CD4-positive, alpha-beta memory T cell (primary cell): ENCODE results near the gene ABCA2. TPM values are rescaled to one million over a fixed set of nuclear protein-coding genes. Genes with fewer than 3 reads are reported as not detected.
"Not testable (repeated sequence)": the region's sequence is repeated elsewhere in the genome, so short reads cannot be mapped to it uniquely, and the experiment has no call there.

Experiments used
- CTCF ChIA-PET: fragments of 350-600 bp; sonication (Branson Sonifier 250); formaldehyde crosslinking; loops from one replicate; lab custom pipeline; 2021; ENCODE audit warnings: inconsistent platforms; ENCODE audit not compliant: partially characterized antibody; lab: Charles Lee
- POLR2A ChIA-PET: fragments of 350-600 bp; sonication (Branson Sonifier 250); formaldehyde crosslinking; loops from one replicate; lab custom pipeline; 2021; ENCODE audit not compliant: partially characterized antibody; lab: Charles Lee
- DNase-seq, 5 donors: peaks; one replicate each; pipeline versions ENCODE4 v3.0.0 to v3.0.0-alpha.2; 2020 to 2022; ENCODE audit warnings: mixed read lengths in 1 of 5
- H3K27ac ChIP-seq: one replicate; pipeline ENCODE4 v1.7.0; 2013; ENCODE audit warnings: low read depth, low read length
- H3K27me3 ChIP-seq: 2 replicates; pipeline ENCODE4 v1.7.0; 2013; ENCODE audit warnings: mild to moderate bottlenecking, low read length, moderate library complexity; ENCODE audit not compliant: insufficient read depth
- H3K36me3 ChIP-seq: 2 replicates; pipeline ENCODE4 v1.7.0; 2013; ENCODE audit warnings: mild to moderate bottlenecking, low read length, moderate library complexity; ENCODE audit not compliant: insufficient read depth
- H3K4me1 ChIP-seq: 2 replicates; pipeline ENCODE4 v1.7.0; 2013; ENCODE audit warnings: mild to moderate bottlenecking, low read length, moderate library complexity; ENCODE audit not compliant: insufficient read depth
- H3K4me3 ChIP-seq, 2 donors: one replicate each; pipeline ENCODE4 v1.7.0; 2013; ENCODE audit warnings: low read length in 2 of 2, mild to moderate bottlenecking in 1 of 2
- H3K9me3 ChIP-seq, 2 donors: one replicate each; pipeline ENCODE4 v1.7.0; 2013; ENCODE audit warnings: low read length in 2 of 2, control low read depth in 1 of 2; ENCODE audit not compliant: control insufficient read depth in 1 of 2
- H3K27ac Mint-ChIP-seq, 7 donors: one replicate each; pipeline ENCODE4 v1.8.0; 2020 to 2021; ENCODE audit warnings: mixed read lengths in 7 of 7, mild to moderate bottlenecking in 6 of 7, inconsistent platforms in 3 of 7, moderate library complexity in 3 of 7
- H3K27me3 Mint-ChIP-seq, 2 donors: one replicate each; pipeline ENCODE4 v1.8.0; 2020 to 2021; ENCODE audit warnings: mixed read lengths in 2 of 2
- H3K36me3 Mint-ChIP-seq, 2 donors: one replicate each; pipeline ENCODE4 v1.8.0; 2020 to 2021; ENCODE audit warnings: mixed read lengths in 2 of 2, inconsistent platforms in 1 of 2, mild to moderate bottlenecking in 1 of 2
- H3K4me1 Mint-ChIP-seq, 4 donors: one replicate each; pipeline ENCODE4 v1.8.0; 2020 to 2021; ENCODE audit warnings: mixed read lengths in 4 of 4, mild to moderate bottlenecking in 1 of 4
- H3K4me3 Mint-ChIP-seq, 8 donors: one replicate each; pipeline ENCODE4 v1.8.0; 2020 to 2021; ENCODE audit warnings: mixed read lengths in 8 of 8, mild to moderate bottlenecking in 7 of 8, moderate library complexity in 6 of 8, inconsistent platforms in 3 of 8
- H3K9me3 Mint-ChIP-seq, 8 donors: one replicate each; pipeline ENCODE4 v1.8.0; 2020 to 2021; ENCODE audit warnings: mixed read lengths in 8 of 8, mild to moderate bottlenecking in 5 of 8, inconsistent platforms in 3 of 8, moderate library complexity in 1 of 8
- intact Hi-C: fragments of 100-400 bp; cut with micrococcal nuclease; formaldehyde crosslinking; loops from one replicate; pipeline ENCODE4 v1.15.1; 2023
- polyA plus RNA-seq, 2 donors: library from polyadenylated mRNA; unstranded; fragments of 300-500 nt; fragmentation: Illumina TruSeq; gene quantifications; one replicate each; pipeline ENCODE4 v1.2.3, GENCODE V29; 2021
- total RNA-seq, 2 experiments: library from RNA; stranded (reverse); gene quantifications; one replicate each; pipeline ENCODE4 v1.2.3, GENCODE V29; 2021

Gene ABCA2
- total and polyA plus RNA-seq, 4 experiments from 2014 or later: 2.6 to 68.6 (median 37.3) TPM

GRCh38 chr9:137063311-137064026 is 35.4 kb upstream of the ABCA2 start:
- POLR2A ChIA-PET: interaction anchor here (0.7 to 1.7 kb wide), 3 partner anchors 11 to 23 kb away, joined by 3 to 4 read pairs (median 4); partner anchors contain the start of genes MAN1B1 and NPDC1

GRCh38 chr9:137062798-137063197 is 34.8 kb upstream of the ABCA2 start:
- H3K27ac Mint-ChIP-seq, intact Hi-C loops, H3K27me3 Mint-ChIP-seq, H3K4me1 Mint-ChIP-seq, H3K4me3 ChIP-seq, H3K27me3 ChIP-seq, H3K27ac ChIP-seq, H3K4me3 Mint-ChIP-seq, H3K9me3 Mint-ChIP-seq, DNase-seq, H3K36me3 ChIP-seq, H3K36me3 Mint-ChIP-seq, H3K9me3 ChIP-seq, H3K4me1 ChIP-seq, POLR2A ChIA-PET: not testable (repeated sequence)
- CTCF ChIA-PET: interaction anchor here (1.7 kb wide), 1 partner anchor 33 kb away, joined by 12 read pairs; no protein-coding TSS in a partner anchor

More at GRCh38 chr9:137063311-137064026, 35.4 kb upstream of the ABCA2 start:
- no peak overlapping the region for H3K27ac Mint-ChIP-seq
- peaks cover 0 to 4% of the 10 kb centered on the region in 2 donors for H3K27me3 Mint-ChIP-seq
- H3K36me3 Mint-ChIP-seq: no peaks in the 10 kb centered on the region
- no peak for DNase-seq
- no peak overlapping the region for H3K4me3 Mint-ChIP-seq
- H3K27ac ChIP-seq: no peak overlapping the region
- no peaks in the 10 kb centered on the region for H3K36me3 ChIP-seq
- intact Hi-C loops: no loop called here
- H3K4me1 Mint-ChIP-seq: peaks cover 4 to 10% (median 7%) of the 10 kb centered on the region in 4 donors
- no peaks in the 10 kb centered on the region for H3K9me3 ChIP-seq
- no peak overlapping the region for H3K4me3 ChIP-seq
- no peaks in the 10 kb centered on the region for H3K9me3 Mint-ChIP-seq
- CTCF ChIA-PET: interaction anchor here (0.9 to 3.8 kb wide), 16 partner anchors 8 to 277 kb away, joined by 3 to 29 read pairs (median 5); partner anchors contain the start of genes MAN1B1, NPDC1 and UAP1L1
- no peaks in the 10 kb centered on the region for H3K27me3 ChIP-seq
- H3K4me1 ChIP-seq: peaks cover 6% of the 10 kb centered on the region

DNA sequence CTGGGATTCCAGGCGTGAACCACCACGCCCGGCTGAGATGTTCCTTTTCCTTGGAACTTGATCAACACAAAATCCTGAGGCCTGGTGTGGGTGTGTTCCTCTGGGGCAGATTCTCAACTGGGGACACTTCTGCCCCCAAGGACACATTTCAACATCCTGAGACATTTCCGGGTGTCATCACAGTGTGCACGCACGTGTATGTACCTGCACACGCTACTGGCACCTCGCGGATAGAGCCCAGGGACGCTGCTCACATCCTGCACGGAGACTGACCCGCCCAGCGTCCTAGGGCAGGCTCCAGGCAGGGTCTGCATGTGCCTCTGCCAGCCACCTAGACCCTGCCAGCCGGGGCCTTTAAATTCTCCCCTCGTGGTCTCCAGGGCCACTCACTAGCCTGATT is 34.3 kb upstream of the ABCA2 start:
- no peak overlapping the region for H3K27ac Mint-ChIP-seq
- Histone ChIP-seq H3K9me3 (no peaks in the 10 kb centered on the region), H3K27ac (no peak overlapping the region), H3K4me3 (no peak overlapping the region), H3K27me3 (no peaks in the 10 kb centered on the region), H3K4me1 (no peaks in the 10 kb centered on the region), H3K36me3 (no peaks in the 10 kb centered on the region)
- intact Hi-C loops: no loop called here
- H3K9me3 Mint-ChIP-seq: no peaks in the 10 kb centered on the region
- DNase-seq: no peak
- H3K4me1 Mint-ChIP-seq: peaks cover 0 to 3% (median 3%) of the 10 kb centered on the region in 4 donors
- ChIA-PET CTCF (interaction anchor here (1.7 kb wide), 1 partner anchor 33 kb away, joined by 12 read pairs; no protein-coding TSS in a partner anchor), POLR2A (no interaction called here)
- no peaks in the 10 kb centered on the region for H3K27me3 Mint-ChIP-seq
- no peaks in the 10 kb centered on the region for H3K36me3 Mint-ChIP-seq
- no peak overlapping the region for H3K4me3 Mint-ChIP-seq

GRCh38 chr9:137058521-137059234 is 30.6 kb upstream of the ABCA2 start:
- Mint-ChIP-seq H3K27me3 (no peaks in the 10 kb centered on the region), H3K4me1 (no peaks in the 10 kb centered on the region), H3K27ac (no peak overlapping the region), H3K4me3 (no peak overlapping the region), H3K9me3 (no peaks in the 10 kb centered on the region), H3K36me3 (no peaks in the 10 kb centered on the region)
- no peak for DNase-seq
- no peak overlapping the region for H3K27ac ChIP-seq
- intact Hi-C loops: no loop called here
- no peaks in the 10 kb centered on the region for H3K36me3 ChIP-seq
- H3K27me3 ChIP-seq: no peaks in the 10 kb centered on the region
- CTCF ChIA-PET: interaction anchor here (0.9 to 3.0 kb wide), 4 partner anchors 8 to 29 kb away, joined by 3 to 12 read pairs (median 10); no protein-coding TSS in a partner anchor
- no peak overlapping the region for H3K4me3 ChIP-seq
- POLR2A ChIA-PET: no interaction called here
- peaks cover 1% of the 10 kb centered on the region for H3K4me1 ChIP-seq
- H3K9me3 ChIP-seq: no peaks in the 10 kb centered on the region

DNA sequence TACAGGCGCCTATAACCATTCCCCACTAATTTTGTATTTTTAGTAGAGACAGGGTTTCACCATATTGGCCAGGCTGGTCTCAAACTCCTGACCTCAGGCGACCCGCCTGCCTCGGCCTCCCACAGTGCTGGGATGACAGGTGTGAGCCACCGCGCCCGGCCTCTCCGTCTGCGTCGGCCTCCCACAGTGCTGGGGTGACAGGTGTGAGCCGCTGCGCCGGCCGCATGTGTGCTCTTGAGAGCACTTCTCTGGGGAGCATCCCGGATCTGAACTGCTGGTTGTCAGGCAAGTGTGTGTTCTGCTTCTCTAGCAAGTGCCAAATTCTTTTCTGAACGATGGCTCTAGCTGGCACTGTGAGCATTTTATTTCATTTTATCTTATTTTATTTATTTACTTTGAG is 29.5 kb upstream of the ABCA2 start:
- H3K9me3 ChIP-seq: no peaks in the 10 kb centered on the region
- peaks cover 6% of the 10 kb centered on the region for H3K27me3 ChIP-seq
- no peak for DNase-seq
- POLR2A ChIA-PET: no interaction called here
- H3K4me3 ChIP-seq: no peak overlapping the region
- CTCF ChIA-PET: interaction anchor here (0.5 to 3.0 kb wide), 3 partner anchors 10 to 134 kb away, joined by 3 to 12 read pairs (median 11); no protein-coding TSS in a partner anchor
- Mint-ChIP-seq H3K9me3 (no peaks in the 10 kb centered on the region), H3K27ac (no peak overlapping the region), H3K4me1 (no peaks in the 10 kb centered on the region), H3K4me3 (peak overlapping the region in 1 of 8 donors; percentile 39), H3K36me3 (no peaks in the 10 kb centered on the region), H3K27me3 (peaks cover 0 to 2% of the 10 kb centered on the region in 2 donors)
- intact Hi-C loops: no loop called here
- H3K4me1 ChIP-seq: peaks cover 11% of the 10 kb centered on the region
- H3K27ac ChIP-seq: no peak overlapping the region
- H3K36me3 ChIP-seq: no peaks in the 10 kb centered on the region

DNA sequence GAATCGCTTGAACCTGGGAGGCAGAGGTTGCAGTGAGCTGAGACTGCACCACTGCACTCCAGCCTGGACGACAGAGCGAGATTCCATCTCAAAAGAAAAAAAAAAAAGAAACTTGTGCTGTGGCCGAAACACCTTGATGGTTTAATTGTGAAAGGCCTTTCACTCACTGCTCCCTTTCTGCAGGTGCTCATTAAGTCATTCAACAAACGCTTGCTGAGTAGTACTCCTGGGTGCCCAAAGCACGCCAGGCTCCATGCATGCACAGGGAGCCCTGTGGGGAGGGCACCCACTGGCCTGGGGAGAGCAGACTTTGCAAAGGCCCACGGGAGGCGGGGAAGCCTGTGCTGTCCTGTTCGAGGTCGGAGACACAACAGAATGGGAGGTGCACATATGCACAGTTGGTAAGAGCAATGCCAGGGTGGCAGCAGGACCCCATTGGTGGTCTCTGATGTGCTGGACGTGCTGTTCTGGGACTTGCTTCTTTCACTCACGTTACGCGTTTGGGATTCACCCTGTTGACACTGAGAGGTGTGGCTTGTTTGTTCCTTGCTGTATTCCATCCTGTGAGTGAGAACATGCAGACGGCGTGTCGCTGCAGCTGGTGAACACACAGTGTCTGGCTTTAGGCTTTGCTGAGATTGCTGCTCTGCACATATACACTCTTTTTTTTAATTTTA is 28.8 kb upstream of the ABCA2 start:
- Mint-ChIP-seq H3K36me3 (no peaks in the 10 kb centered on the region), H3K27ac (no peak overlapping the region), H3K4me1 (no peaks in the 10 kb centered on the region), H3K4me3 (no peak overlapping the region), H3K27me3 (peaks cover 1 to 2% of the 10 kb centered on the region in 2 donors), H3K9me3 (no peaks in the 10 kb centered on the region)
- ChIA-PET POLR2A (no interaction called here), CTCF (interaction anchor here (1.3 to 2.2 kb wide), 3 partner anchors 10 to 28 kb away, joined by 5 to 11 read pairs (median 6); partner anchors contain the start of gene NPDC1)
- DNase-seq: no peak
- Histone ChIP-seq H3K4me1 (peaks cover 11% of the 10 kb centered on the region), H3K9me3 (no peaks in the 10 kb centered on the region), H3K4me3 (no peak overlapping the region), H3K27me3 (peaks cover 13% of the 10 kb centered on the region), H3K36me3 (no peaks in the 10 kb centered on the region), H3K27ac (no peak overlapping the region)
- intact Hi-C loops: no loop called here
